Stimulated activated CD8-positive, alpha-beta memory T cell treated with anti-CD3 and anti-CD28 coated beads, Interleukin-4, amount 100 ng/mL, for 1 hour (primary cell): Measurements from ENCODE around the gene SHMT1.

ENCODE experiments used
- DNase-seq, 2 donors: peaks; one replicate each; pipeline ENCODE4 v3.0.0-alpha.2; 2020; ENCODE audit warnings: low read depth in 2 of 2, low spot score in 1 of 2

Gene SHMT1

DNA sequence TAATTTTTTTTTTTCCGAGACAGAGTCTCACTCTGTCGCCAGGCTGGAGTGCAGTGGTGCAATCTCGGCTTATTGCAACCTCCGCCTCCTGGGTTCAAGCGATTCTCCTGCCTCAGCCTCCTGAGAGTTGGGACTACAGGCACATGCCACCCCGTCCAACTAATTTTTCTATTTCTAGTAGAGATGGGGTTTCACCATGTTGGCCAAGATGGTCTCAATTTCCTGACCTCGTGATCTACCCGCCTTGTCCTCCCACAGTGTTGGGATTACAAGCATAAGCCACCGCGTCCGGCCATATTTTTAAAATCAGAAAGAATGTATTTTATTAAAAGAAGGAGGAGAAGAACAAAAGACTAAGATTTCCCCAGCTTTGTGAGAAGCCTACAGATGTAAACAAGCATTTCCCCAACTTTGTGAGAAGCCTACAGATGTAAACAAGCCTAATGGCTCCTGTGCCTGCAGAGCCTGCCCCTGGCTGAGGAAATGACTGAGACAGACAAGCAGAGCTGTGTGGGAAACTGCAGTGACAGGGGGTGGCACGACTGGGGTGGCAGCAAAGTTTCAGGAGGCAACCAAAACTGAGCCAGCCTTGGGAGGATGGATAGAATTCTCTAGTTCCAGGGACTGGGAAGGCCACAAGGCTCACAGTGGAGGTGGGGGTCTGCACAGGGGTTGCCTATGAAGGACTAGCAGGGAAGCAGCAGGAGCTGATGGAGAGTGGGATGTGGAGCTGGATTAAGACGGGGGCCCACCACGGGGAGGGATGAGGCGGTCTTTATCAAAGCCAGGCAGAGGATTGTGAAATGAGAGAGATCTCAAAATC is 71.4 kb downstream of the SHMT1 start:
- DNase-seq, result no peak

DNA sequence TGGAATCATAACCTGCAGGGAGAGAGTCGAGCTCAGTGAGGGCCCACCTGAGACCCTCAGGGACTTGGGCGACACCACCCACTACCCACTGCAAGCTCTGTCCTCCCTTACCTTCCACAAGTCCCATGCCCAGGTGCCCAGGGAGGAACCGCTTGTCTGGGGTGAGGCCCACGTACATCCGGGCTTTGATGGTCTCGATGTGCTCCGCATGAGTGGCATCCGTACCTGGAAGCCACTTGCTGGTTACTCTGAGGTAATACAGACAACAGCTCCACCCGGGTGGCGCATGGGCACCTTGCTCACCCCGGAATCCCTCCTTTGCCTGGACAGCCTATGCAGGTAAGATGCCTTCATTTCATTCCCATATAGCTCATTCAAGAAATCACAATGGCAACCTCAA is 78.1 kb downstream of the SHMT1 start:
- DNase-seq, result no peak

DNA sequence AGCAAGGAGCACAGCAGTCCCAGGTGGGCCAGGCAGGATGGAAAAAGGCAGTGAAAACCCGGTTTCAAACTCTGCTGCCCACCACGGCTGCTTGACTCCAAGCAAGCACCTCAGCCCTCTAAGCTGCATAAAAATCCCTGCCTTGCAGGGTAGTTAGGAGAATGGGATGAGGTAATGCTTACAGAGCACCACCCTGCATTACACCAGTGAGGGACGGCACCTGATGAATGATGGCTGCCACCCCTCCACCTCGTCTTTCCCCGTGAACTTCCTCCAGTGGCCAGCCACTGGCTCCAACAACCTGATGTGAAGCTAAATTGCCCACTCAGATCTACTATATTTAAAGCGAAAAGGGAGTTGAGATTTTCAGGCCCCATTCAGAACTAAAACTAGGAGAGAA is 81.6 kb downstream of the SHMT1 start:
- no peak for DNase-seq

- no peak for DNase-seq
These were observed 82.5 kb downstream of the SHMT1 start for GRCh38 chr17:18280766-18281371.

- DNase-seq, result no peak
These were observed 83.1 kb downstream of the SHMT1 start for GRCh38 chr17:18280249-18280648.

- no peak for DNase-seq
These were observed 84.5 kb downstream of the SHMT1 start for GRCh38 chr17:18278867-18279266.
